PFSK-1 (cell line): ENCODE data around the gene BCL2.
A peak's percentile ranks its signal among the peaks of the same experiment; 100 is the strongest.

ENCODE experiments used
- FOXP2 ChIP-seq: optimal IDR thresholded peaks from 2 replicates; pipeline ENCODE3; 2011; ENCODE audit warnings: borderline replicate concordance, control low read depth, inconsistent platforms; ENCODE audit not compliant: insufficient read depth; ENCODE audit errors: extremely low read length, extremely low read depth
- POLR2AphosphoS5 ChIP-seq: IDR thresholded peaks from 2 replicates; pipeline ENCODE4 v1.6.1; 2012; ENCODE audit warnings: low read depth, mild to moderate bottlenecking, control low read depth, low read length, moderate library complexity
- REST ChIP-seq, 2 experiments: IDR thresholded peaks; 2 replicates each; pipeline versions ENCODE4 v1.6.1 to v1.8.0; 2011 to 2012; ENCODE audit warnings: low read depth in 2 of 2, low read length in 2 of 2, control low read depth in 1 of 2, inconsistent platforms in 1 of 2, mild to moderate bottlenecking in 1 of 2, moderate library complexity in 1 of 2; ENCODE audit not compliant: insufficient read depth in 1 of 2
- SIN3A ChIP-seq: IDR thresholded peaks from 2 replicates; pipeline ENCODE4 v1.6.1; 2012; ENCODE audit warnings: mild to moderate bottlenecking, low read length, moderate library complexity, borderline replicate concordance; ENCODE audit not compliant: insufficient read depth
- TAF1 ChIP-seq: IDR thresholded peaks from 2 replicates; pipeline ENCODE4 v1.6.1; 2012; ENCODE audit warnings: low read length, control low read depth, borderline replicate concordance; ENCODE audit not compliant: insufficient read depth

BCL2 gene

DNA sequence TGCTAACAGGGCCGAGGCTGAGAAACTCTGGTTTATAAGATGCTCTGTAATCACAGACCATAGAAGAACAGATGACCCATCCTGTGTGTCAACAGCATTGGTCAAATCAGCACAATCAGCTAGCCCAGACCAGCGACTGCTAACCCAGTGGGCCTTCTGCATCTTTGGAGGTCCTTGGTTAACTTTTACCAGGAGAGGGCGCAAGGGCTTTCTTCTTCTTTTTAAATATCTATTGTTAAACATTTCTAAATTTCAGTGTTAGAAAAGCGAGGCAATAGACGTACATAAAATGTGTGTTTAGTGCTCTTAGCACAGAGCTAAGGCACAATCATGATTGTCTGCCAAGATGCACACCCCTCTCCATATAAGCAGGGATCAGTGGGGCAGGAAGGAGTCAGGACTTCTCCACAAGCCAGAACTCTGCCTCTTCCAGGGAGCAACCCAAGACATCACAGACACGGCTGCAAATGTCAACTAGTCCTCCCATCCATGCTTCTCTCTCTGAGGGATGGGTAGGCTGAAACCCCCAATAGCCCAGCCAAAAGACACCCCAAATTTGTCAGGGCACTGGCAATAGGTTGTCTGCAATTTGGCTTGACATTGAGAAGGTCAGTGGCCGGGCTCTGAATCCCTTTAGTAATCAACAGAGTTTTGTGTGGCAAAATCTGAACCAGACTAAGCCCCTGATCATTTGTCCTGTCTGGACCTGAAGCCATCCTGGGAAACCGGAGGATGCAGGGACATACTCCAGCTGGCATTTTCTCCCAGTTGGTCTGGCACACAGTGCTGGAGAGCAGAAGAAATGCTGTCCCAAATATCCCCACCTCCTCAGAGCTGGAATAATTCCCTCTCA lies 188.2 kb downstream of the BCL2 start:
- no peak for TF ChIP-seq FOXP2
- no peak for TF ChIP-seq POLR2AphosphoS5
- no peak for TF ChIP-seq TAF1
- TF ChIP-seq REST (IDR thresholded peaks at IDR 0.05; ENCODE audit: insufficient read depth in 1 of 2, low read depth in 2 of 2, low read length in 2 of 2), result no peak
- no peak for TF ChIP-seq SIN3A

DNA sequence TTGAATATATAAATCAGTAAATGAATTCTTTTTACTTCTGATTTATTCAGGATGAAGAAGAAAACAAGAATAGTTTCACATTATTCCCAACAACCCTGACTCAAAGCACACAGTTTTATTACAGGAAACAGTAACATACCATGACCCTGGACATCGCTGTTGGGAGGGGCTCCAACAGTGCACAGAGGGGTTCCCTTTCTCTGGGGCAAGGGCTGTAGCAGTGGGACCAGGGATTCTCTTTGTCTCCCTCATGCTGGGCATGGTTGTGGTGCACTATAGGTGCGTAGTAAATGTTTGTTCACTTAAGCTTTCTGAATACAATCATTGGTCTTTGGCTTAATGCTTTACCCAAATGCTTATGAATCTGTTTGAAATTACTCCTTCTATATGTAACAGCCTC lies 189.4 kb downstream of the BCL2 start:
- no peak for TF ChIP-seq SIN3A
- no peak for TF ChIP-seq FOXP2
- TF ChIP-seq TAF1, result no peak
- no peak for TF ChIP-seq POLR2AphosphoS5
- TF ChIP-seq REST (IDR thresholded peaks at IDR 0.05; ENCODE audit: insufficient read depth in 1 of 2, low read depth in 2 of 2, low read length in 2 of 2), result no peak

DNA sequence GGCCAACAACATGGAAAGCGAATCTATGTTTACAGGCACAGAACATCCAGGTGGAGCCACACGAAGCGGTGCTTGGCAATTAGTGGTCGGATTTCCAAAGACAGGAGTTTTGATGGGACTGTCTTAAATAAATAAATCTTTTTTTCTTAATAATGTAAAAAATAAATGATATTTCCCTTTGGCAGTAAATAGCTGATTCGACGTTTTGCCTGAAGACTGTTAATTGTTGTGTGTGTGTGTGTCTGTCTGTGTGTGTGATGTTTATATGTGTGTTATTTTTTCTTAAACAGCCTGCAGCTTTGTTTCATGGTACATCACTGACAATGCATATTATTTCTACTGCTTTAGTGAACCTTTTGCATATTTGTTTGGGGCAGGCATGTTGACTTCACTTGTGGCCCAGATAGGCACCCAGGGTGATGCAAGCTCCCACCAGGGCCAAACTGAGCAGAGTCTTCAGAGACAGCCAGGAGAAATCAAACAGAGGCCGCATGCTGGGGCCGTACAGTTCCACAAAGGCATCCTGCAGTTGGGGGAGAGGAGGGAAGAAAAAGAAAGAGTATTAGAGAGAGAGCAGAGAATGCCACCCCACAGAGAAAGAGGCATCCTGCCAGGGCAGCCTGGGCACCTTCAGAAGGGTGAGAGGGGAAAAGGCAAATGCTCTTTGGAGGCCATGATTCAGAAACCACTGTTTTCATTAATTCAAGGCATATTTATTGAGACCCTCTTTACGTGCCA lies 191.2 kb downstream of the BCL2 start:
- TF ChIP-seq TAF1, result no peak
- TF ChIP-seq REST (IDR thresholded peaks at IDR 0.05; ENCODE audit: insufficient read depth in 1 of 2, low read depth in 2 of 2, low read length in 2 of 2), result no peak
- TF ChIP-seq FOXP2, result no peak
- TF ChIP-seq SIN3A, result no peak
- no peak for TF ChIP-seq POLR2AphosphoS5

DNA sequence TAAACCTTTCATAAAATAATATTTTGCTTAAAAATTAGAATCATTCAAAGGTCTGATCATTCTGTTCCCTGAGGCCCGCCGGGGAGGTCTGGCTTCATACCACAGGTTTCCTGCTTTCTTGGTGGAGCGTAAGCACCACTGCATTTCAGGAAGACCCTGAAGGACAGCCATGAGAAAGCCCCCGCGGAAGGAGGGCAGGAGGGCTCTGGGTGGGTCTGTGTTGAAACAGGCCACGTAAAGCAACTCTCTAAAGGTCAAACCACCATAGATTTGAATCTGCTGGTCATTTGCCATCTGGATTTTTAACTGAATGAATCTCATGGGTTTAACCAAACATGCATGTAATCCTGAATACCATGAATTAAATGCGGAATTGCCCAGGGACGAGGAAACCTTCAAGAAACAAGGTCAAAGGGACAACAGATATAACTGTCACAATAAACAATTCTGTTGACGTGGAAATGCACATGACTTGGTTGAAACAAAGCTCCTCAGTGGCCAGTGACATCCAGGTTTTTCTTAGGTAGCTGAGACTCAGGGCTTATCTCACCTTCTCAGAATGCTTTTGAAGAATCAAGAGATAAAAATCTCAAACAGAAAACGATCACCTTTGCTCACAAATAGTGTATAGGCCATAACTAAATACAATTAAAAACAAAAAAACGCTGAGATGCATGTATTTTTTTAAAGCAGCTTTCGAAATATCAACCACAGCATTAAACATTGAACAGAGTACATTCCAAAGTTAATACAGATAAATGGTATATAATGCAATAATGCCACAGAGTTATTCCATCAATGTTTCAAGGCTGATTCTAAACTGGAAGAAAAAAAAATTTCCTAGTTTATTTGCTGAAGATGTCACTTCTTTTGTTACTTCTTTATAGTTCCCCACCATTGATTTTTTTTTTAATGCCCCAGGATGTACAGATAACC lies 193.2 kb downstream of the BCL2 start:
- TF ChIP-seq SIN3A (0 out of 2 replicates have a peak, but pooled peaks have one; percentile 33), TAF1 (peak; percentile 15; the same call in 1 of the 2 replicates), REST (IDR thresholded peaks at IDR 0.05; ENCODE audit: insufficient read depth in 1 of 2, low read depth in 2 of 2, low read length in 2 of 2) (no peak), POLR2AphosphoS5 (no peak)
